Measurements from ENCODE around the gene SELPLG.

DNA sequence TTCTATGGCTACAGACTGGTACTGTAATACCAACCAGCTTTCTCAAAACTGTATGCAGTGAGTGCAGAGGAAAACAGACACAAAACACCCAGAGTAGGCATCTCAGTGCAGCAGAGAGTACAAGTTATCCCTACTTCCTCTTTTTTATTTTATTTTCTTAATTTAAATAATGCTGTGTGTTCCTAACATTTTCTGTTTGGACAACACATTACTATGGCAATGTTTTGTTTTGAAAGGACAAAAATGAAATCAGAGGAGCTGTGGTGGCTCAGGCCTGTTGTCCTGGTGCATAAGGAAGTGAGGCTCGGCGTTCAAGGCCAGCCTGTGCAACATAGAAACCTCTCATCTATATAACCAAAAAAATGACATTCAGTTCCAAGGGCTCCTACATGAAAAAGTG is 33.7 kb upstream of the SELPLG start:
- TF ChIP-seq, protein P1, sequence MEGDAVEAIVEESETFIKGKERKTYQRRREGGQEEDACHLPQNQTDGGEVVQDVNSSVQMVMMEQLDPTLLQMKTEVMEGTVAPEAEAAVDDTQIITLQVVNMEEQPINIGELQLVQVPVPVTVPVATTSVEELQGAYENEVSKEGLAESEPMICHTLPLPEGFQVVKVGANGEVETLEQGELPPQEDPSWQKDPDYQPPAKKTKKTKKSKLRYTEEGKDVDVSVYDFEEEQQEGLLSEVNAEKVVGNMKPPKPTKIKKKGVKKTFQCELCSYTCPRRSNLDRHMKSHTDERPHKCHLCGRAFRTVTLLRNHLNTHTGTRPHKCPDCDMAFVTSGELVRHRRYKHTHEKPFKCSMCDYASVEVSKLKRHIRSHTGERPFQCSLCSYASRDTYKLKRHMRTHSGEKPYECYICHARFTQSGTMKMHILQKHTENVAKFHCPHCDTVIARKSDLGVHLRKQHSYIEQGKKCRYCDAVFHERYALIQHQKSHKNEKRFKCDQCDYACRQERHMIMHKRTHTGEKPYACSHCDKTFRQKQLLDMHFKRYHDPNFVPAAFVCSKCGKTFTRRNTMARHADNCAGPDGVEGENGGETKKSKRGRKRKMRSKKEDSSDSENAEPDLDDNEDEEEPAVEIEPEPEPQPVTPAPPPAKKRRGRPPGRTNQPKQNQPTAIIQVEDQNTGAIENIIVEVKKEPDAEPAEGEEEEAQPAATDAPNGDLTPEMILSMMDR (IDR thresholded peaks at IDR 0.05) = no peak
- no peak for TF ChIP-seq POLR2AphosphoS5 (IDR thresholded peaks at IDR 0.05; ENCODE audit: low read depth, low read length)
- TF ChIP-seq, protein P2, sequence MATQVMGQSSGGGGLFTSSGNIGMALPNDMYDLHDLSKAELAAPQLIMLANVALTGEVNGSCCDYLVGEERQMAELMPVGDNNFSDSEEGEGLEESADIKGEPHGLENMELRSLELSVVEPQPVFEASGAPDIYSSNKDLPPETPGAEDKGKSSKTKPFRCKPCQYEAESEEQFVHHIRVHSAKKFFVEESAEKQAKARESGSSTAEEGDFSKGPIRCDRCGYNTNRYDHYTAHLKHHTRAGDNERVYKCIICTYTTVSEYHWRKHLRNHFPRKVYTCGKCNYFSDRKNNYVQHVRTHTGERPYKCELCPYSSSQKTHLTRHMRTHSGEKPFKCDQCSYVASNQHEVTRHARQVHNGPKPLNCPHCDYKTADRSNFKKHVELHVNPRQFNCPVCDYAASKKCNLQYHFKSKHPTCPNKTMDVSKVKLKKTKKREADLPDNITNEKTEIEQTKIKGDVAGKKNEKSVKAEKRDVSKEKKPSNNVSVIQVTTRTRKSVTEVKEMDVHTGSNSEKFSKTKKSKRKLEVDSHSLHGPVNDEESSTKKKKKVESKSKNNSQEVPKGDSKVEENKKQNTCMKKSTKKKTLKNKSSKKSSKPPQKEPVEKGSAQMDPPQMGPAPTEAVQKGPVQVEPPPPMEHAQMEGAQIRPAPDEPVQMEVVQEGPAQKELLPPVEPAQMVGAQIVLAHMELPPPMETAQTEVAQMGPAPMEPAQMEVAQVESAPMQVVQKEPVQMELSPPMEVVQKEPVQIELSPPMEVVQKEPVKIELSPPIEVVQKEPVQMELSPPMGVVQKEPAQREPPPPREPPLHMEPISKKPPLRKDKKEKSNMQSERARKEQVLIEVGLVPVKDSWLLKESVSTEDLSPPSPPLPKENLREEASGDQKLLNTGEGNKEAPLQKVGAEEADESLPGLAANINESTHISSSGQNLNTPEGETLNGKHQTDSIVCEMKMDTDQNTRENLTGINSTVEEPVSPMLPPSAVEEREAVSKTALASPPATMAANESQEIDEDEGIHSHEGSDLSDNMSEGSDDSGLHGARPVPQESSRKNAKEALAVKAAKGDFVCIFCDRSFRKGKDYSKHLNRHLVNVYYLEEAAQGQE (IDR thresholded peaks at IDR 0.05; ENCODE audit: insufficient read depth in 1 of 2, low read depth in 2 of 2, low read length in 1 of 2) = no peak
- TF ChIP-seq SIN3A (IDR thresholded peaks at IDR 0.05; ENCODE audit: borderline replicate concordance, insufficient read depth, low read depth, low read length) = no peak

Data from Panc1 (cell line).